IMR-90 (cell line): Measurements from ENCODE around the gene TWIST2. TPM values are rescaled to one million over a fixed set of nuclear protein-coding genes. Genes with fewer than 3 reads are reported as not detected.

Experiments used
- ATAC-seq: fragments of 200-7000 bp; cut with Tn5 transposase; 2 replicates; pipeline ENCODE4 v1.9.1; 2020; ENCODE audit warnings: low read depth, mild to moderate bottlenecking, moderate library complexity
- BruUV-seq: library from RNA; stranded (reverse); fragments of 400-500 nt; replicated peaks from 2 replicates; lab custom pipeline; 2021; lab: Mats Ljungman, UMichigan
- CTCF ChIA-PET: fragments of 300-600 bp; formaldehyde crosslinking; extraction: SDS; loops from one replicate; lab custom pipeline; 2021; ENCODE audit warnings: antibody characterized with exemption; lab: Yijun Ruan, JAX
- POLR2A ChIA-PET: fragments of 300-600 bp; sonication (Branson Sonifier 250); formaldehyde crosslinking; loops from one replicate; lab custom pipeline; 2022; ENCODE audit warnings: antibody characterized with exemption; ENCODE audit not compliant: unreplicated experiment; lab: Charles Lee
- DNase-seq: peaks from one replicate; pipeline ENCODE4 v3.0.0; 2013
- H2AFZ ChIP-seq: replicated peaks from 2 replicates; pipeline ENCODE3; 2013; ENCODE audit warnings: low read length, mild to moderate bottlenecking; ENCODE audit not compliant: poor library complexity
- H2AK5ac ChIP-seq: 2 replicates; pipeline ENCODE4 v1.6.1; 2013; ENCODE audit warnings: low read depth, low read length, inconsistent platforms
- H2AK9ac ChIP-seq: replicated peaks from 2 replicates; pipeline ENCODE3; 2013; ENCODE audit warnings: mild to moderate bottlenecking, low read depth, low read length, moderate library complexity; ENCODE audit not compliant: poor library complexity
- H2BK120ac ChIP-seq: 2 replicates; pipeline ENCODE4 v1.6.1; 2013; ENCODE audit warnings: low read depth, low read length, inconsistent platforms
- H2BK15ac ChIP-seq: 3 replicates; pipeline ENCODE4 v1.6.1; 2013; ENCODE audit warnings: low read depth, low read length, inconsistent platforms
- H2BK20ac ChIP-seq: 2 replicates; pipeline ENCODE4 v1.6.1; 2013; ENCODE audit warnings: low read depth, mild to moderate bottlenecking, inconsistent platforms, low read length, moderate library complexity
- H2BK5ac ChIP-seq: 2 replicates; pipeline ENCODE4 v1.6.1; 2013; ENCODE audit warnings: mild to moderate bottlenecking, low read depth, low read length, inconsistent platforms; ENCODE audit not compliant: poor library complexity, severe bottlenecking
- H3K14ac ChIP-seq: replicated peaks from 2 replicates; pipeline ENCODE4 v1.6.1; 2013; ENCODE audit warnings: low read depth, low read length, inconsistent platforms
- H3K18ac ChIP-seq: 2 replicates; pipeline ENCODE4 v1.6.1; 2013; ENCODE audit warnings: low read depth, low read length, control low read depth
- H3K23ac ChIP-seq: 2 replicates; pipeline ENCODE4 v1.6.1; 2013; ENCODE audit warnings: low read depth, low read length, inconsistent platforms
- H3K27ac ChIP-seq: 2 replicates; pipeline ENCODE4 v1.5.1; 2013; ENCODE audit warnings: mild to moderate bottlenecking, control low read depth, low read length; ENCODE audit not compliant: insufficient read depth
- H3K27me3 ChIP-seq: 2 replicates; pipeline ENCODE4 v1.6.1; 2013; ENCODE audit warnings: low read length; ENCODE audit not compliant: control insufficient read depth, insufficient read depth
- H3K36me3 ChIP-seq: 2 replicates; pipeline ENCODE4 v1.6.1; 2013; ENCODE audit warnings: low read length, mixed read lengths; ENCODE audit not compliant: control insufficient read depth, insufficient read depth
- H3K4ac ChIP-seq: 2 replicates; pipeline ENCODE4 v1.6.1; 2013; ENCODE audit warnings: low read depth, low read length, inconsistent platforms
- H3K4me1 ChIP-seq: 2 replicates; pipeline ENCODE4 v1.6.1; 2013; ENCODE audit warnings: low read length, mixed read lengths; ENCODE audit not compliant: control insufficient read depth, insufficient read depth
- H3K4me2 ChIP-seq: 2 replicates; pipeline ENCODE4 v1.6.1; 2013; ENCODE audit warnings: low read depth, mild to moderate bottlenecking, control low read depth, low read length, moderate library complexity
- H3K4me3 ChIP-seq: 2 replicates; pipeline ENCODE4 v1.5.1; 2013; ENCODE audit warnings: low read depth, mild to moderate bottlenecking, control low read depth, low read length, moderate library complexity; ENCODE audit not compliant: insufficient read depth
- H3K56ac ChIP-seq: 2 replicates; pipeline ENCODE4 v1.6.1; 2013; ENCODE audit warnings: low read length, inconsistent platforms; ENCODE audit not compliant: insufficient read depth; ENCODE audit errors: extremely low read depth
- H3K79me1 ChIP-seq, 2 experiments: 2 replicates each; pipeline ENCODE4 v1.6.1; 2013; ENCODE audit warnings: low read length in 2 of 2, inconsistent platforms in 1 of 2, low read depth in 1 of 2
- H3K9ac ChIP-seq: 2 replicates; pipeline ENCODE4 v1.6.1; 2013; ENCODE audit warnings: low read depth, low read length, control low read depth
- H3K9me1 ChIP-seq: 2 replicates; pipeline ENCODE4 v1.6.1; 2013; ENCODE audit warnings: low read length, inconsistent platforms; ENCODE audit not compliant: insufficient read depth
- H3K9me3 ChIP-seq: 2 replicates; pipeline ENCODE4 v1.6.1; 2013; ENCODE audit warnings: low read length; ENCODE audit not compliant: control insufficient read depth, insufficient read depth
- H4K20me1 ChIP-seq: 2 replicates; pipeline ENCODE4 v1.6.1; 2013; ENCODE audit warnings: low read length, inconsistent platforms; ENCODE audit not compliant: insufficient read depth
- H4K5ac ChIP-seq: 2 replicates; pipeline ENCODE4 v1.6.1; 2013; ENCODE audit warnings: mild to moderate bottlenecking, low read depth, low read length, control low read depth
- H4K8ac ChIP-seq, 2 experiments: 2 replicates each; pipeline ENCODE4 v1.6.1; 2013; ENCODE audit warnings: low read depth in 2 of 2, low read length in 2 of 2, control low read depth in 1 of 2, inconsistent platforms in 1 of 2
- H4K91ac ChIP-seq: 2 replicates; pipeline ENCODE4 v1.6.1; 2013; ENCODE audit warnings: low read depth, low read length, inconsistent platforms; ENCODE audit not compliant: insufficient read depth
- BHLHE40 ChIP-seq: fragments of 150-350 bp; IDR thresholded peaks from 2 replicates; pipeline ENCODE4 v1.6.1; 2016; ENCODE audit warnings: mild to moderate bottlenecking, low read depth, low read length
- CEBPB ChIP-seq: IDR thresholded peaks from 2 replicates; pipeline ENCODE4 v1.6.1; 2012; ENCODE audit warnings: low read depth, low read length, improper control_type of control experiment
- CHD1 ChIP-seq: IDR thresholded peaks from 2 replicates; pipeline ENCODE4 v1.6.1; 2012; ENCODE audit warnings: low read depth, low read length, improper control_type of control experiment
- FOS ChIP-seq: fragments of 150-350 bp; IDR thresholded peaks from 2 replicates; pipeline ENCODE4 v1.6.1; 2016; ENCODE audit warnings: low read depth, low read length
- MAFK ChIP-seq: IDR thresholded peaks from 2 replicates; pipeline ENCODE4 v1.6.1; 2012; ENCODE audit warnings: low read depth, low read length, improper control_type of control experiment
- MAZ ChIP-seq: IDR thresholded peaks from 2 replicates; pipeline ENCODE4 v1.6.1; 2012; ENCODE audit warnings: low read depth, mild to moderate bottlenecking, low read length, improper control_type of control experiment, moderate library complexity, borderline replicate concordance
- MXI1 ChIP-seq: IDR thresholded peaks from 2 replicates; pipeline ENCODE4 v1.6.1; 2012; ENCODE audit warnings: low read depth, mild to moderate bottlenecking, low read length, moderate library complexity, borderline replicate concordance
- NFE2L2 ChIP-seq: fragments of 150-350 bp; IDR thresholded peaks from 2 replicates; pipeline ENCODE4 v1.6.1; 2016; ENCODE audit warnings: low read depth, mild to moderate bottlenecking, low read length
- POLR2A ChIP-seq: IDR thresholded peaks from 2 replicates; pipeline ENCODE4 v1.6.1; 2012; ENCODE audit warnings: mild to moderate bottlenecking, low read depth, low read length
- RAD21 ChIP-seq: IDR thresholded peaks from 2 replicates; pipeline ENCODE4 v1.6.1; 2012; ENCODE audit warnings: low read length, improper control_type of control experiment
- RCOR1 ChIP-seq: IDR thresholded peaks from 2 replicates; pipeline ENCODE4 v1.6.1; 2012; ENCODE audit warnings: mild to moderate bottlenecking, low read length, improper control_type of control experiment; ENCODE audit not compliant: insufficient replicate concordance
- RFX5 ChIP-seq: IDR thresholded peaks from 2 replicates; pipeline ENCODE4 v1.8.0; 2012; ENCODE audit warnings: low read depth, mild to moderate bottlenecking, low read length, moderate library complexity
- SMC3 ChIP-seq: fragments of 150-350 bp; IDR thresholded peaks from 2 replicates; pipeline ENCODE4 v1.6.1; 2016; ENCODE audit warnings: low read depth, mild to moderate bottlenecking, antibody characterized with exemption, low read length, moderate library complexity
- WGBS, 2 experiments: methylation state at CpG; one replicate each; pipeline versions ENCODE4 v1.1.5 to v1.1.7; 2013; ENCODE audit warnings: missing lambda C conversion rate in 2 of 2; ENCODE audit not compliant: insufficient read length in 1 of 2; ENCODE audit errors: extremely low coverage in 2 of 2; 5-methylcytosine and 5-hydroxymethylcytosine counted together
- dilution Hi-C: fragments of 300-500 bp; cut with HindIII; formaldehyde crosslinking; loops from one replicate; pipeline ENCODE4 v1.14.3; 2018; ENCODE audit warnings: low sequenced_read_pairs; ENCODE audit not compliant: unreplicated experiment
- in situ Hi-C: fragments of 300-500 bp; cut with MboI; formaldehyde crosslinking; loops from 3 replicates; pipeline ENCODE4 v1.14.3; 2019; ENCODE audit warnings: low sequenced_read_pairs, inconsistent platforms, mixed read lengths
- intact Hi-C: fragments of 100-400 bp; cut with micrococcal nuclease; formaldehyde crosslinking; loops from 2 replicates; pipeline ENCODE4 v1.10.0; 2022
- polyA plus RNA-seq, 3 experiments: library from polyadenylated mRNA; depleted of rRNA; stranded (reverse); fragments of >200 nt; gene quantifications; 2 replicates each; pipeline ENCODE4 v1.2.3, GENCODE V29; 2012; ENCODE audit warnings: low replicate concordance in 1 of 3
- total RNA-seq: library from RNA; depleted of rRNA; stranded (reverse); fragments of >200 nt; gene quantifications from 2 replicates; pipeline ENCODE4 v1.2.3, GENCODE V29; 2012
- TF ChIP-seq, protein P1 (sequence below): fragments of 150-350 bp; IDR thresholded peaks from 2 replicates; pipeline ENCODE4 v1.6.1; 2016; ENCODE audit warnings: low read depth, mild to moderate bottlenecking, low read length, moderate library complexity, borderline replicate concordance
- TF ChIP-seq, protein P2 (sequence below): conservative IDR thresholded peaks from 2 replicates; pipeline ENCODE4 v1.5.1; 2012; ENCODE audit warnings: mild to moderate bottlenecking, low read depth, low read length, improper control_type of control experiment
- TF ChIP-seq, protein P3 (sequence below): fragments of 150-350 bp; IDR thresholded peaks from 2 replicates; pipeline ENCODE4 v1.6.1; 2017; ENCODE audit warnings: mild to moderate bottlenecking, antibody characterized with exemption, low read length, low read depth

The TWIST2 gene
- total and polyA plus RNA-seq, 2 of the 4 experiments (the other 2 are of a cell fraction): 9.3 to 33.6 TPM

DNA sequence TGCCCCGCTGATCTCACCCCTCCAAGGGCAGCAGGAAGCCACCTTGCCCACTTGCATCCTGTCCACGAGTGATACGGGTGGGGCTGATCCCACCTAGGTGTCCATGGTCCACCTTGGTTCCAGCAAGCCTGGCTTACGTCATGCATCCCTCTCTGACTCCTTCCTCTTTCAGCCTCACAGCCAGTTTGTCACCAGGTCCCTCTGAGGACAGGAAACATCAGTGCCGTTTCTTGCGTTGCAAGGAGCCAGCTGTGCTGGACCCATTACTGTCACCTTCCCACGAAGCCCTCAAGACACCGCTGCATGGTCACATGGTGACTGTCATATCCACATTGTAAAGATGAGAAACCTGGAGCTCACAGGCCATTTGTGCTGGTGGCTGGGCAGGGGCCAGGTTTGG is 34.8 kb upstream of the TWIST2 start:
- ChIA-PET CTCF (no interaction called here), POLR2A (no interaction called here)
- peaks cover 9% of the 10 kb centered on the region for H3K9me3 ChIP-seq
- no peak overlapping the region for H3K56ac ChIP-seq
- no TSS peak for BruUV-seq
- WGBS, 2 experiments: 46% methylated on average over 6 of the region's 8 CpGs; no CpG with 5 or more reads in 1 of the 2 experiments
- TF ChIP-seq, protein P1, sequence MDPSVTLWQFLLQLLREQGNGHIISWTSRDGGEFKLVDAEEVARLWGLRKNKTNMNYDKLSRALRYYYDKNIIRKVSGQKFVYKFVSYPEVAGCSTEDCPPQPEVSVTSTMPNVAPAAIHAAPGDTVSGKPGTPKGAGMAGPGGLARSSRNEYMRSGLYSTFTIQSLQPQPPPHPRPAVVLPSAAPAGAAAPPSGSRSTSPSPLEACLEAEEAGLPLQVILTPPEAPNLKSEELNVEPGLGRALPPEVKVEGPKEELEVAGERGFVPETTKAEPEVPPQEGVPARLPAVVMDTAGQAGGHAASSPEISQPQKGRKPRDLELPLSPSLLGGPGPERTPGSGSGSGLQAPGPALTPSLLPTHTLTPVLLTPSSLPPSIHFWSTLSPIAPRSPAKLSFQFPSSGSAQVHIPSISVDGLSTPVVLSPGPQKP: no peak
- no peak for TF ChIP-seq SMC3
- no peak for TF ChIP-seq RFX5
- TF ChIP-seq MXI1: no peak
- TF ChIP-seq, protein P2, sequence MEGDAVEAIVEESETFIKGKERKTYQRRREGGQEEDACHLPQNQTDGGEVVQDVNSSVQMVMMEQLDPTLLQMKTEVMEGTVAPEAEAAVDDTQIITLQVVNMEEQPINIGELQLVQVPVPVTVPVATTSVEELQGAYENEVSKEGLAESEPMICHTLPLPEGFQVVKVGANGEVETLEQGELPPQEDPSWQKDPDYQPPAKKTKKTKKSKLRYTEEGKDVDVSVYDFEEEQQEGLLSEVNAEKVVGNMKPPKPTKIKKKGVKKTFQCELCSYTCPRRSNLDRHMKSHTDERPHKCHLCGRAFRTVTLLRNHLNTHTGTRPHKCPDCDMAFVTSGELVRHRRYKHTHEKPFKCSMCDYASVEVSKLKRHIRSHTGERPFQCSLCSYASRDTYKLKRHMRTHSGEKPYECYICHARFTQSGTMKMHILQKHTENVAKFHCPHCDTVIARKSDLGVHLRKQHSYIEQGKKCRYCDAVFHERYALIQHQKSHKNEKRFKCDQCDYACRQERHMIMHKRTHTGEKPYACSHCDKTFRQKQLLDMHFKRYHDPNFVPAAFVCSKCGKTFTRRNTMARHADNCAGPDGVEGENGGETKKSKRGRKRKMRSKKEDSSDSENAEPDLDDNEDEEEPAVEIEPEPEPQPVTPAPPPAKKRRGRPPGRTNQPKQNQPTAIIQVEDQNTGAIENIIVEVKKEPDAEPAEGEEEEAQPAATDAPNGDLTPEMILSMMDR: no peak
- no peak for TF ChIP-seq POLR2A
- no peak for TF ChIP-seq BHLHE40
- no peak for TF ChIP-seq MAFK
- TF ChIP-seq NFE2L2: no peak
- no peak for TF ChIP-seq CEBPB
- TF ChIP-seq RAD21: no peak
- TF ChIP-seq, protein P3, sequence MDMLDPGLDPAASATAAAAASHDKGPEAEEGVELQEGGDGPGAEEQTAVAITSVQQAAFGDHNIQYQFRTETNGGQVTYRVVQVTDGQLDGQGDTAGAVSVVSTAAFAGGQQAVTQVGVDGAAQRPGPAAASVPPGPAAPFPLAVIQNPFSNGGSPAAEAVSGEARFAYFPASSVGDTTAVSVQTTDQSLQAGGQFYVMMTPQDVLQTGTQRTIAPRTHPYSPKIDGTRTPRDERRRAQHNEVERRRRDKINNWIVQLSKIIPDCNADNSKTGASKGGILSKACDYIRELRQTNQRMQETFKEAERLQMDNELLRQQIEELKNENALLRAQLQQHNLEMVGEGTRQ: no peak
- no peak for TF ChIP-seq FOS
- TF ChIP-seq CHD1: no peak
- no peak for TF ChIP-seq MAZ
- TF ChIP-seq RCOR1: no peak
- H2BK20ac ChIP-seq: no peak overlapping the region
- no peaks in the 10 kb centered on the region for H3K9me1 ChIP-seq
- no peak overlapping the region for H3K4ac ChIP-seq
- H4K8ac ChIP-seq: no peak overlapping the region
- H4K5ac ChIP-seq: no peak overlapping the region
- H3K79me1 ChIP-seq: no peaks in the 10 kb centered on the region
- ATAC-seq: no peak
- H3K9ac ChIP-seq: no peak overlapping the region
- dilution Hi-C loops: no loop called here
- H4K91ac ChIP-seq: no peak overlapping the region
- in situ Hi-C loops: no loop called here
- H3K27me3 ChIP-seq: peaks cover 16% of the 10 kb centered on the region; the same call in 1 of the 2 replicates
- H2AK9ac ChIP-seq: no peak overlapping the region
- no peak overlapping the region for H2BK15ac ChIP-seq
- no peaks in the 10 kb centered on the region for H3K36me3 ChIP-seq
- no peak overlapping the region for H3K18ac ChIP-seq
- intact Hi-C loops: no loop called here
- no peaks in the 10 kb centered on the region for H3K4me1 ChIP-seq
- no peaks in the 10 kb centered on the region for H4K20me1 ChIP-seq
- no peak overlapping the region for H2BK120ac ChIP-seq
- H3K14ac ChIP-seq: no peak overlapping the region
- no peak overlapping the region for H3K4me2 ChIP-seq
- H3K4me3 ChIP-seq: no peak overlapping the region
- DNase-seq: no peak
- no peak overlapping the region for H2AK5ac ChIP-seq
- no peak overlapping the region for H3K23ac ChIP-seq
- H3K27ac ChIP-seq: no peak overlapping the region
- H2BK5ac ChIP-seq: no peak overlapping the region
- H2AFZ ChIP-seq: no peak overlapping the region
